Lung (tissue), 12 donors: ENCODE data around the gene DACH2. TPM values are rescaled to one million over a fixed set of nuclear protein-coding genes. Genes with fewer than 3 reads are reported as not detected.

Source experiments
- ATAC-seq: fragments of 200-7000 bp; cut with Tn5 transposase; one replicate; pipeline ENCODE4 v1.9.1; 2020; ENCODE audit warnings: moderate number of reproducible peaks; ENCODE audit not compliant: insufficient read depth, low FRiP score
- DNase-seq, 3 donors: peaks; one replicate each; pipeline ENCODE4 v3.0.0-alpha.2; 2013 to 2017
- H3K27ac ChIP-seq, 2 donors: one replicate each; pipeline ENCODE4 v1.5.1; 2013; ENCODE audit warnings: mild to moderate bottlenecking in 2 of 2, moderate library complexity in 2 of 2, control low read depth in 1 of 2, inconsistent platforms in 1 of 2, low read depth in 1 of 2, low read length in 1 of 2
- H3K27me3 ChIP-seq, 3 donors: one replicate each; pipeline ENCODE4 v1.5.1; 2013; ENCODE audit warnings: low read length in 2 of 3; ENCODE audit not compliant: control insufficient read depth in 3 of 3, insufficient read depth in 3 of 3
- H3K36me3 ChIP-seq, 4 donors: one replicate each; pipeline ENCODE4 v1.5.1; 2013; ENCODE audit warnings: low read length in 4 of 4, mild to moderate bottlenecking in 1 of 4, moderate library complexity in 1 of 4; ENCODE audit not compliant: control insufficient read depth in 4 of 4, insufficient read depth in 4 of 4
- H3K4me1 ChIP-seq, 5 donors: one replicate each; pipeline ENCODE4 v1.5.1; 2013; ENCODE audit warnings: low read length in 5 of 5, mild to moderate bottlenecking in 2 of 5, moderate library complexity in 1 of 5; ENCODE audit not compliant: control insufficient read depth in 5 of 5, insufficient read depth in 5 of 5
- H3K4me3 ChIP-seq: one replicate; pipeline ENCODE4 v1.5.1; 2013; ENCODE audit warnings: mild to moderate bottlenecking, control low read depth, moderate library complexity
- H3K9ac ChIP-seq, 2 donors: one replicate each; pipeline ENCODE4 v1.5.1; 2013; ENCODE audit warnings: low read length in 2 of 2, control low read depth in 1 of 2; ENCODE audit not compliant: insufficient read depth in 1 of 2
- H3K9me3 ChIP-seq, 4 donors: one replicate each; pipeline ENCODE4 v1.5.1; 2013; ENCODE audit warnings: low read length in 3 of 4, mild to moderate bottlenecking in 1 of 4, moderate library complexity in 1 of 4; ENCODE audit not compliant: control insufficient read depth in 4 of 4, insufficient read depth in 3 of 4
- CTCF ChIP-seq: IDR thresholded peaks from 2 replicates; pipeline ENCODE4 v1.5.1; 2012; ENCODE audit warnings: mild to moderate bottlenecking; ENCODE audit errors: control extremely low read depth, extremely low read depth
- WGBS, 2 donors: extraction: QIAGEN DNeasy Blood & Tissue Kit; methylation state at CpG; one replicate each; pipeline ENCODE4 v1.1.7; 2013; 5-methylcytosine and 5-hydroxymethylcytosine counted together
- polyA plus RNA-seq, 2 donors: library from polyadenylated mRNA; stranded (reverse); fragments of 200-250 nt; gene quantifications; one replicate each; pipeline ENCODE4 v1.2.1, GENCODE V29; 2013
- total RNA-seq, 2 donors: library from RNA; depleted of rRNA in 1 of 2; stranded (reverse); fragments of >200 nt in 1 of 2; gene quantifications; one replicate each; pipeline ENCODE4 v1.2.1, GENCODE V29; 2014 to 2021
- donor health status: control.
- donor health status: control.
- donor health status: Bipolar disorder and iron deficiency.
- donor health status: healthy.
- donor health status: DM: yes; HTN: yes; CAD: no.

Gene DACH2
- total and polyA plus RNA-seq, 4 donors: 0.03 to 4.6 TPM; not detected in 2

GRCh38 chrX:86724277-86724676 is 576.0 kb downstream of the DACH2 start:
- Histone ChIP-seq H3K9ac (no peak overlapping the region), H3K4me1 (no peaks in the 10 kb centered on the region), H3K4me3 (no peak overlapping the region), H3K36me3 (no peaks in the 10 kb centered on the region), H3K9me3 (peaks cover 0 to 8% (median 0%) of the 10 kb centered on the region in 4 donors), H3K27me3 (no peaks in the 10 kb centered on the region), H3K27ac (no peak overlapping the region)
- ATAC-seq (no peak), DNase-seq (no peak)
- TF ChIP-seq CTCF: no peak
- WGBS, 2 donors: 77 to 86% methylated on average over 3 of the region's 3 CpGs

GRCh38 chrX:86747091-86747490 is 598.8 kb downstream of the DACH2 start:
- DNase-seq: no peak
- 69 to 80% methylated on average over 3 of the region's 3 CpGs for WGBS, 2 donors
- no peaks in the 10 kb centered on the region for H3K9me3 ChIP-seq
- no peaks in the 10 kb centered on the region for H3K36me3 ChIP-seq
- no peak for ATAC-seq
- no peaks in the 10 kb centered on the region for H3K4me1 ChIP-seq
- H3K4me3 ChIP-seq: no peak overlapping the region
- H3K27ac ChIP-seq: no peak overlapping the region
- H3K9ac ChIP-seq: no peak overlapping the region
- H3K27me3 ChIP-seq: peaks cover 0 to 4% (median 0%) of the 10 kb centered on the region in 3 donors
- TF ChIP-seq CTCF: no peak

GRCh38 chrX:86805241-86805640 is 657.0 kb downstream of the DACH2 start:
- Histone ChIP-seq H3K9ac (no peak overlapping the region), H3K27me3 (peaks cover 0 to 4% (median 0%) of the 10 kb centered on the region in 3 donors), H3K4me1 (peaks cover 0 to 1% (median 0%) of the 10 kb centered on the region in 5 donors), H3K9me3 (peaks cover 0 to 7% (median 0%) of the 10 kb centered on the region in 4 donors), H3K4me3 (no peak overlapping the region), H3K27ac (no peak overlapping the region), H3K36me3 (no peaks in the 10 kb centered on the region)
- ATAC-seq: no peak
- WGBS, 2 donors: 63 to 97% methylated on average over 2 of the region's 2 CpGs
- TF ChIP-seq CTCF: no peak
- no peak for DNase-seq

- Histone ChIP-seq H3K4me1 (peaks cover 0 to 4% (median 0%) of the 10 kb centered on the region in 5 donors), H3K4me3 (no peak overlapping the region), H3K9ac (no peak overlapping the region), H3K27ac (no peak overlapping the region), H3K36me3 (no peaks in the 10 kb centered on the region), H3K9me3 (peaks cover 0 to 7% (median 0%) of the 10 kb centered on the region in 4 donors), H3K27me3 (no peaks in the 10 kb centered on the region)
- ATAC-seq (no peak), DNase-seq (peak in 2 of 3 donors; percentile 6 to 24)
- no peak for TF ChIP-seq CTCF
- 42 to 50% methylated on average over 2 of the region's 2 CpGs for WGBS, 2 donors
Measured at GRCh38 chrX:86806786-86807185, 658.5 kb downstream of the DACH2 start.
